Panc1 (cell line): ENCODE data around the gene TRIM39. TPM values are rescaled to one million over a fixed set of nuclear protein-coding genes. Genes with fewer than 3 reads are reported as not detected.

Experiments
- ATAC-seq: fragments of 200-7000 bp; cut with Tn5 transposase; 2 replicates; pipeline ENCODE4 v1.9.1; 2020; ENCODE audit warnings: mild to moderate bottlenecking, moderate library complexity
- BruUV-seq: library from RNA; stranded (reverse); fragments of 400-500 nt; replicated peaks from 2 replicates; lab custom pipeline; 2021; lab: Mats Ljungman, UMichigan
- CTCF ChIA-PET: fragments of 300-600 bp; sonication (Branson Sonifier 250); formaldehyde crosslinking; loops from one replicate; lab custom pipeline; 2022; ENCODE audit warnings: antibody characterized with exemption; lab: Charles Lee
- POLR2A ChIA-PET: fragments of 300-600 bp; sonication (Branson Sonifier 250); formaldehyde crosslinking; loops from one replicate; lab custom pipeline; 2022; ENCODE audit warnings: antibody characterized with exemption; lab: Charles Lee
- DNase-seq: peaks from one replicate; pipeline ENCODE4 v3.0.0-alpha.2; 2010; ENCODE audit warnings: low read depth, low spot score
- H3K27ac ChIP-seq: 2 replicates; pipeline ENCODE4 v1.5.1; 2011; ENCODE audit warnings: mild to moderate bottlenecking, low read length, inconsistent platforms
- H3K27me3 ChIP-seq: fragments of 200-500 bp; sonication (Bioruptor generic); 2 replicates; pipeline ENCODE4 v1.6.0; 2014; ENCODE audit warnings: low read length, inconsistent platforms; ENCODE audit not compliant: control insufficient read depth, insufficient read depth
- H3K36me3 ChIP-seq: fragments of 200-500 bp; sonication (Bioruptor generic); 2 replicates; pipeline ENCODE4 v1.5.1; 2014; ENCODE audit warnings: inconsistent platforms, mild to moderate bottlenecking, low read length, moderate library complexity; ENCODE audit not compliant: control insufficient read depth, insufficient read depth
- H3K4me1 ChIP-seq: 2 replicates; pipeline ENCODE4 v1.5.1; 2011; ENCODE audit warnings: inconsistent platforms, mild to moderate bottlenecking, low read length, moderate library complexity; ENCODE audit not compliant: control insufficient read depth, insufficient read depth
- H3K4me3 ChIP-seq, 2 experiments: 2 replicates each; pipeline ENCODE4 v1.5.1; 2011 to 2012; ENCODE audit warnings: low read depth in 2 of 2, low read length in 2 of 2, mild to moderate bottlenecking in 2 of 2, inconsistent platforms in 1 of 2, moderate library complexity in 1 of 2
- H3K9me3 ChIP-seq: fragments of 200-500 bp; sonication (Bioruptor generic); 2 replicates; pipeline ENCODE4 v1.5.1; 2014; ENCODE audit warnings: low read depth, mild to moderate bottlenecking, inconsistent platforms, low read length, moderate library complexity; ENCODE audit not compliant: control insufficient read depth, insufficient read depth
- POLR2AphosphoS5 ChIP-seq: IDR thresholded peaks from 2 replicates; pipeline ENCODE4 v1.6.1; 2012; ENCODE audit warnings: mild to moderate bottlenecking, low read depth, low read length, moderate library complexity
- SIN3A ChIP-seq: IDR thresholded peaks from 2 replicates; pipeline ENCODE4 v1.6.1; 2012; ENCODE audit warnings: low read depth, mild to moderate bottlenecking, low read length, moderate library complexity, borderline replicate concordance; ENCODE audit not compliant: insufficient read depth
- TCF7L2 ChIP-seq: IDR thresholded peaks from 2 replicates; pipeline ENCODE4 v1.6.1; 2011; ENCODE audit warnings: mild to moderate bottlenecking, low read depth, low read length, inconsistent platforms
- in situ Hi-C: cut with HindIII; loops from 2 replicates; pipeline ENCODE4 v1.10.0; 2016; ENCODE audit warnings: low sequenced_read_pairs, low pct_unique_long_range_greater_than_20kb
- intact Hi-C: fragments of 100-400 bp; cut with micrococcal nuclease; formaldehyde crosslinking; loops from one replicate; pipeline ENCODE4 v1.10.0; 2022; ENCODE audit not compliant: unreplicated experiment
- total RNA-seq: library from RNA; stranded (reverse); gene quantifications from one replicate; pipeline ENCODE4 v1.2.1, GENCODE V29; 2021; ENCODE audit not compliant: unreplicated experiment
- TF ChIP-seq, protein P1 (sequence below), 2 experiments: IDR thresholded peaks; 2 replicates each; pipeline ENCODE4 v1.6.1; 2011 to 2012; ENCODE audit warnings: low read depth in 2 of 2, control low read depth in 1 of 2, low read length in 1 of 2, mild to moderate bottlenecking in 1 of 2, moderate library complexity in 1 of 2; ENCODE audit not compliant: insufficient read depth in 1 of 2
- TF ChIP-seq, protein P2 (sequence below): fragments of 450-650 bp; IDR thresholded peaks from 2 replicates; pipeline ENCODE4 v1.5.1; 2017; ENCODE audit warnings: mild to moderate bottlenecking

Gene TRIM39
- total RNA-seq, 1 experiment from 2014 or later = 13.4 TPM

- intact Hi-C loops (no loop called here), in situ Hi-C loops (no loop called here)
- ChIA-PET CTCF (no interaction called here), POLR2A (interaction anchor here (0.6 kb wide), 1 partner anchor 204 kb away, joined by 5 read pairs; no protein-coding TSS in a partner anchor)
- Histone ChIP-seq H3K36me3 (no peaks in the 10 kb centered on the region; the same call in 1 of the 2 replicates), H3K9me3 (no peaks in the 10 kb centered on the region), H3K27ac (no peak overlapping the region), H3K4me1 (no peaks in the 10 kb centered on the region), H3K4me3 (no peak overlapping the region), H3K27me3 (no peaks in the 10 kb centered on the region)
- TF ChIP-seq, protein P1, sequence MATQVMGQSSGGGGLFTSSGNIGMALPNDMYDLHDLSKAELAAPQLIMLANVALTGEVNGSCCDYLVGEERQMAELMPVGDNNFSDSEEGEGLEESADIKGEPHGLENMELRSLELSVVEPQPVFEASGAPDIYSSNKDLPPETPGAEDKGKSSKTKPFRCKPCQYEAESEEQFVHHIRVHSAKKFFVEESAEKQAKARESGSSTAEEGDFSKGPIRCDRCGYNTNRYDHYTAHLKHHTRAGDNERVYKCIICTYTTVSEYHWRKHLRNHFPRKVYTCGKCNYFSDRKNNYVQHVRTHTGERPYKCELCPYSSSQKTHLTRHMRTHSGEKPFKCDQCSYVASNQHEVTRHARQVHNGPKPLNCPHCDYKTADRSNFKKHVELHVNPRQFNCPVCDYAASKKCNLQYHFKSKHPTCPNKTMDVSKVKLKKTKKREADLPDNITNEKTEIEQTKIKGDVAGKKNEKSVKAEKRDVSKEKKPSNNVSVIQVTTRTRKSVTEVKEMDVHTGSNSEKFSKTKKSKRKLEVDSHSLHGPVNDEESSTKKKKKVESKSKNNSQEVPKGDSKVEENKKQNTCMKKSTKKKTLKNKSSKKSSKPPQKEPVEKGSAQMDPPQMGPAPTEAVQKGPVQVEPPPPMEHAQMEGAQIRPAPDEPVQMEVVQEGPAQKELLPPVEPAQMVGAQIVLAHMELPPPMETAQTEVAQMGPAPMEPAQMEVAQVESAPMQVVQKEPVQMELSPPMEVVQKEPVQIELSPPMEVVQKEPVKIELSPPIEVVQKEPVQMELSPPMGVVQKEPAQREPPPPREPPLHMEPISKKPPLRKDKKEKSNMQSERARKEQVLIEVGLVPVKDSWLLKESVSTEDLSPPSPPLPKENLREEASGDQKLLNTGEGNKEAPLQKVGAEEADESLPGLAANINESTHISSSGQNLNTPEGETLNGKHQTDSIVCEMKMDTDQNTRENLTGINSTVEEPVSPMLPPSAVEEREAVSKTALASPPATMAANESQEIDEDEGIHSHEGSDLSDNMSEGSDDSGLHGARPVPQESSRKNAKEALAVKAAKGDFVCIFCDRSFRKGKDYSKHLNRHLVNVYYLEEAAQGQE (IDR thresholded peaks at IDR 0.05; ENCODE audit: insufficient read depth in 1 of 2, low read depth in 2 of 2, low read length in 1 of 2) = no peak
- TF ChIP-seq TCF7L2 (no peak), SIN3A (no peak), POLR2AphosphoS5 (no peak)
- TF ChIP-seq, protein P2, sequence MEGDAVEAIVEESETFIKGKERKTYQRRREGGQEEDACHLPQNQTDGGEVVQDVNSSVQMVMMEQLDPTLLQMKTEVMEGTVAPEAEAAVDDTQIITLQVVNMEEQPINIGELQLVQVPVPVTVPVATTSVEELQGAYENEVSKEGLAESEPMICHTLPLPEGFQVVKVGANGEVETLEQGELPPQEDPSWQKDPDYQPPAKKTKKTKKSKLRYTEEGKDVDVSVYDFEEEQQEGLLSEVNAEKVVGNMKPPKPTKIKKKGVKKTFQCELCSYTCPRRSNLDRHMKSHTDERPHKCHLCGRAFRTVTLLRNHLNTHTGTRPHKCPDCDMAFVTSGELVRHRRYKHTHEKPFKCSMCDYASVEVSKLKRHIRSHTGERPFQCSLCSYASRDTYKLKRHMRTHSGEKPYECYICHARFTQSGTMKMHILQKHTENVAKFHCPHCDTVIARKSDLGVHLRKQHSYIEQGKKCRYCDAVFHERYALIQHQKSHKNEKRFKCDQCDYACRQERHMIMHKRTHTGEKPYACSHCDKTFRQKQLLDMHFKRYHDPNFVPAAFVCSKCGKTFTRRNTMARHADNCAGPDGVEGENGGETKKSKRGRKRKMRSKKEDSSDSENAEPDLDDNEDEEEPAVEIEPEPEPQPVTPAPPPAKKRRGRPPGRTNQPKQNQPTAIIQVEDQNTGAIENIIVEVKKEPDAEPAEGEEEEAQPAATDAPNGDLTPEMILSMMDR = no peak
- no peak for ATAC-seq
- DNase-seq = no peak
- BruUV-seq = no TSS peak
Observed at GRCh38 chr6:30312676-30313321, 13.9 kb upstream of the TRIM39 start.

DNA sequence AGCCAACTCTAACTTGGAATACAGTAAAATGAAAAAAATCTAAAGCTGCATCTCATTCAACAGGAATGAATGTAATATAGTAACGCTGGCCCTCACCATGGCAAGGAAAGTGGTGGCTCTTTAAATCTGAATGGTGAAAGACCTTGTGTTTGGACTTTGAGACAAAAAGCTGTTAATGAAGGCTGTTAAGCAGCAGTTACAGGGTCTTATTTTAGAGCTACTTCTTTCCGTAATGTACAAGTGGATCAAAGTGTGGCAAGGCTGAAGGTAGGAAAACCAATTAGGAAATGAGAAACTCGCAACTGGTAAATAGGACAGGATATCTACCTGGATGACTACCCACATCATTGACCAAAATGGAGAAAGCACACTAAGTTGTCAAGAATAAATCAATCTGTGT is 11.6 kb upstream of the TRIM39 start:
- H3K9me3 ChIP-seq = no peaks in the 10 kb centered on the region
- intact Hi-C loops = no loop called here
- CTCF ChIA-PET = no interaction called here
- in situ Hi-C loops = no loop called here
- no TSS peak for BruUV-seq
- ATAC-seq (no peak), DNase-seq (no peak)
- POLR2A ChIA-PET = no interaction called here
- H3K4me1 ChIP-seq = no peaks in the 10 kb centered on the region
- H3K27ac ChIP-seq = no peak overlapping the region
- H3K4me3 ChIP-seq = no peak overlapping the region
- TF ChIP-seq, protein P2 = no peak
- TF ChIP-seq POLR2AphosphoS5 (no peak), SIN3A (no peak), TCF7L2 (no peak)
- TF ChIP-seq, protein P1 (IDR thresholded peaks at IDR 0.05; ENCODE audit: insufficient read depth in 1 of 2, low read depth in 2 of 2, low read length in 1 of 2) = no peak
- H3K36me3 ChIP-seq = no peaks in the 10 kb centered on the region; the same call in 1 of the 2 replicates
- no peaks in the 10 kb centered on the region for H3K27me3 ChIP-seq
